ENCODE data around the gene IPO11.

DNA sequence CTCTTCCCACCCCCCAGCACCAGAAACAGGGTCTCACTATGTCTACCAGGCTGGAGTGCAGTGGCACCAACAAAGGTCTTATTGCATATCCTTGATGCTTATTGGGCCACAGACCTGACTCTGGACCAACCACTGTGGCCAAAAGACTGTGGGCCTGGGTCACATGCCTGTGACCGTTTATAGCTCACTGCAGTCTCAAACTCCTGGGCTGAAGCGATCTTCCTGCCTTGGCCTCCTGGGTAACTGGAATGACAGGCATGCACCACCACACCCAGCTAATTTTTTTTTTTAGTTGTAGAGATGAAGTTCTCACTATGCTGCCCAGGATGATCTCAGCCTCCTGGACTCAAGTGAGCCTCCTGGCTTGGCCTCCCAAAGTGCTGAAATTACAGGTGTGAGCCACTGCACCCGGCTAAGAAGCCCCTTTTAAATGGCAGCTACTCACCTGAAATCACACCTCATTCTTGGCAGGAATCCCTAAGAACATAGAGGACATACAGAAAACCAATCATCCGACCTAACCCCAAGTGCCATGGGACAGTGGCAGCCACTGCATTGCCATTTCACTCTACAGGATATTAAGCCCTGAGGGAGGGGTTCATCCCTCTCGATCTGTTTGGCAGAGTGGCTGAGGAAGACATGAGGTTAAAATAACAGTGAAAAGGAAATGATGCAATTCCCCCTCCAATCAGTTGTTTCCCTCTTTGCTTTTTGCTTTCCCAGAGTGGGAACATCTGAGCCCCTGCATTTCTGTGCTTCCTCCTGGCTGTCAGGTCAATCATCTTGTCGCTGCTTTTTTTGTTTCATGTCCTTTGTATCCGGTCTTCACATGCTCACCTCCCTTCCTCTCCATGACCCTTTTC, 240.7 kb downstream of the IPO11 start:
- TF ChIP-seq, protein P1, sequence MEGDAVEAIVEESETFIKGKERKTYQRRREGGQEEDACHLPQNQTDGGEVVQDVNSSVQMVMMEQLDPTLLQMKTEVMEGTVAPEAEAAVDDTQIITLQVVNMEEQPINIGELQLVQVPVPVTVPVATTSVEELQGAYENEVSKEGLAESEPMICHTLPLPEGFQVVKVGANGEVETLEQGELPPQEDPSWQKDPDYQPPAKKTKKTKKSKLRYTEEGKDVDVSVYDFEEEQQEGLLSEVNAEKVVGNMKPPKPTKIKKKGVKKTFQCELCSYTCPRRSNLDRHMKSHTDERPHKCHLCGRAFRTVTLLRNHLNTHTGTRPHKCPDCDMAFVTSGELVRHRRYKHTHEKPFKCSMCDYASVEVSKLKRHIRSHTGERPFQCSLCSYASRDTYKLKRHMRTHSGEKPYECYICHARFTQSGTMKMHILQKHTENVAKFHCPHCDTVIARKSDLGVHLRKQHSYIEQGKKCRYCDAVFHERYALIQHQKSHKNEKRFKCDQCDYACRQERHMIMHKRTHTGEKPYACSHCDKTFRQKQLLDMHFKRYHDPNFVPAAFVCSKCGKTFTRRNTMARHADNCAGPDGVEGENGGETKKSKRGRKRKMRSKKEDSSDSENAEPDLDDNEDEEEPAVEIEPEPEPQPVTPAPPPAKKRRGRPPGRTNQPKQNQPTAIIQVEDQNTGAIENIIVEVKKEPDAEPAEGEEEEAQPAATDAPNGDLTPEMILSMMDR (IDR thresholded peaks at IDR 0.05), result no peak
- TF ChIP-seq POLR2A (IDR thresholded peaks at IDR 0.05), result no peak

All from thyroid gland (tissue), 4 donors.